HG03521 (cell line): Measurements from ENCODE around the gene SLC36A2.
A peak's percentile ranks its signal among the peaks of the same experiment; 100 is the strongest.

Experiments used
- ATAC-seq: cut with Tn5 transposase; IDR thresholded peaks from one replicate; pipeline ENCODE4 v1.9.1; 2021; ENCODE audit warnings: mild to moderate bottlenecking, moderate library complexity; ENCODE audit not compliant: unreplicated experiment

Gene SLC36A2

GRCh38 chr5:151284392-151284967, 62.9 kb downstream of the SLC36A2 start:
- no peak for ATAC-seq

- no peak for ATAC-seq
Observed at GRCh38 chr5:151283120-151283825, 64.1 kb downstream of the SLC36A2 start.

GRCh38 chr5:151281001-151281639, 66.2 kb downstream of the SLC36A2 start:
- no peak for ATAC-seq

GRCh38 chr5:151280443-151280842, 66.9 kb downstream of the SLC36A2 start:
- no peak for ATAC-seq

GRCh38 chr5:151278845-151279244, 68.5 kb downstream of the SLC36A2 start:
- no peak for ATAC-seq

GRCh38 chr5:151275803-151276202, 71.6 kb downstream of the SLC36A2 start:
- no peak for ATAC-seq

- ATAC-seq: no peak
Observed at GRCh38 chr5:151274666-151275065, 72.7 kb downstream of the SLC36A2 start.

GRCh38 chr5:151271336-151271735, 76.0 kb downstream of the SLC36A2 start:
- no peak for ATAC-seq

GRCh38 chr5:151270599-151270998, 76.8 kb downstream of the SLC36A2 start:
- peak; percentile 62 for ATAC-seq

- ATAC-seq: no peak
Observed at GRCh38 chr5:151267491-151268260, 79.7 kb downstream of the SLC36A2 start.
